HepG2 (cell line): ENCODE measurements around the gene RAB3B. TPM values are rescaled to one million over a fixed set of nuclear protein-coding genes. Genes with fewer than 3 reads are reported as not detected.
A peak's percentile ranks its signal among the peaks of the same experiment; 100 is the strongest.

Source experiments
- GLMP ChIP-seq: sonication (generic); formaldehyde crosslinking; IDR thresholded peaks from 2 replicates; pipeline ENCODE4 v1.9.0; 2021; ENCODE audit warnings: missing genetic modification reagents, mild to moderate bottlenecking, borderline replicate concordance
- HNRNPLL ChIP-seq: fragments of 200-400 bp; formaldehyde crosslinking; IDR thresholded peaks from 2 replicates; pipeline ENCODE4 v1.6.1; 2017; ENCODE audit warnings: mild to moderate bottlenecking, low read depth, low read length; ENCODE audit not compliant: poor library complexity, severe bottlenecking
- IKZF5 ChIP-seq: IDR thresholded peaks from 2 replicates; pipeline ENCODE4 v1.6.1; 2018; ENCODE audit warnings: missing genetic modification reagents, mild to moderate bottlenecking, missing compliant biosample characterization
- KDM4B ChIP-seq: sonication (generic); formaldehyde crosslinking; IDR thresholded peaks from 2 replicates; pipeline ENCODE4 v1.4.0; 2020; ENCODE audit warnings: missing genetic modification reagents
- KMT2B ChIP-seq: IDR thresholded peaks from 2 replicates; pipeline ENCODE4 v1.6.1; 2016; ENCODE audit warnings: missing genetic modification reagents, missing compliant biosample characterization
- MXD3 ChIP-seq: IDR thresholded peaks from 2 replicates; pipeline ENCODE4 v1.6.1; 2016; ENCODE audit warnings: mild to moderate bottlenecking, missing biosample characterization, missing genetic modification reagents
- RERE ChIP-seq: IDR thresholded peaks from 2 replicates; pipeline ENCODE4 v1.6.1; 2016; ENCODE audit warnings: low read depth, missing genetic modification reagents, missing compliant biosample characterization
- SAFB2 ChIP-seq: sonication (generic); formaldehyde crosslinking; IDR thresholded peaks from 2 replicates; pipeline ENCODE4 v1.5.1; 2020; ENCODE audit warnings: missing genetic modification reagents, low read depth, mild to moderate bottlenecking, borderline replicate concordance
- ZBTB1 ChIP-seq: sonication (generic); formaldehyde crosslinking; IDR thresholded peaks from 2 replicates; pipeline ENCODE4 v1.4.0; 2020; ENCODE audit warnings: missing genetic modification reagents, borderline replicate concordance
- ZBTB7B ChIP-seq: sonication (generic); formaldehyde crosslinking; IDR thresholded peaks from 2 replicates; pipeline ENCODE4 v1.4.0; 2020; ENCODE audit warnings: missing genetic modification reagents
- ZFP37 ChIP-seq: sonication (generic); formaldehyde crosslinking; IDR thresholded peaks from 2 replicates; pipeline ENCODE4 v1.4.0; 2020; ENCODE audit warnings: missing genetic modification reagents, borderline replicate concordance
- ZNF138 ChIP-seq: sonication (generic); formaldehyde crosslinking; IDR thresholded peaks from 2 replicates; pipeline ENCODE4 v1.5.0; 2020; ENCODE audit warnings: mild to moderate bottlenecking, low read depth, missing genetic modification reagents
- ZNF18 ChIP-seq: sonication (generic); formaldehyde crosslinking; IDR thresholded peaks from 2 replicates; pipeline ENCODE4 v1.8.0; 2022; ENCODE audit warnings: mild to moderate bottlenecking, missing genetic modification reagents; ENCODE audit not compliant: insufficient replicate concordance
- ZNF251 ChIP-seq: sonication (generic); formaldehyde crosslinking; IDR thresholded peaks from 2 replicates; pipeline ENCODE4 v1.9.0; 2021; ENCODE audit warnings: mild to moderate bottlenecking, missing genetic modification reagents
- ZNF546 ChIP-seq: sonication (generic); formaldehyde crosslinking; conservative IDR thresholded peaks from 2 replicates; pipeline ENCODE4 v1.8.1; 2023; ENCODE audit warnings: mild to moderate bottlenecking, missing genetic modification reagents
- ZNF605 ChIP-seq: sonication (generic); formaldehyde crosslinking; IDR thresholded peaks from 2 replicates; pipeline ENCODE4 v1.8.0; 2022; ENCODE audit warnings: mild to moderate bottlenecking, missing genetic modification reagents
- ZNF619 ChIP-seq: sonication (generic); formaldehyde crosslinking; IDR thresholded peaks from 2 replicates; pipeline ENCODE4 v1.4.0; 2020; ENCODE audit warnings: mild to moderate bottlenecking, missing genetic modification reagents
- ZNF784 ChIP-seq: sonication (generic); formaldehyde crosslinking; IDR thresholded peaks from 2 replicates; pipeline ENCODE4 v1.5.1; 2020; ENCODE audit warnings: missing genetic modification reagents, mild to moderate bottlenecking, borderline replicate concordance
- polyA plus RNA-seq, 8 experiments: library from polyadenylated mRNA; depleted of rRNA in 3 of 8; stranded (reverse) in 7 of 8; unstranded in 1 of 8; fragments of >200 nt; fragmentation: Illumina TruSeq in 4 of 8; extraction: Trizol in 4 of 8; gene quantifications; 2 replicates each; pipeline versions ENCODE4 v1.2.1 to v1.2.3, GENCODE V29; 2011 to 2016; ENCODE audit warnings: low read depth in 4 of 8, missing spikeins in 1 of 8, mixed read lengths in 1 of 8; ENCODE audit not compliant: insufficient read depth in 1 of 8
- total RNA-seq, 5 experiments: library from RNA; depleted of rRNA; stranded (reverse); fragments of >200 nt; fragmentation: Illumina TruSeq; extraction: Trizol; gene quantifications; 2 replicates each; pipeline ENCODE4 v1.2.3, GENCODE V29; 2016; ENCODE audit warnings: low read depth in 1 of 5

Gene RAB3B
- total and polyA plus RNA-seq, 2 of the 13 experiments (the other 11 are each of a cell fraction or from before 2014, with no cell fraction given): 1.0 to 1.2 TPM

- TF ChIP-seq RERE (peak; percentile 41; the same call in 1 of the 2 replicates), HNRNPLL (peak; percentile 90), ZNF784 (no peak), KDM4B (CRISPR knock-in tag) (peak; percentile 37; the same call in 1 of the 2 replicates), SAFB2 (peak; percentile 20; the same call in 1 of the 2 replicates), ZBTB7B (CRISPR knock-in tag) (0 out of 2 replicates have a peak, but pooled peaks have one; percentile 40), MXD3 (CRISPR knock-in tag) (peak; percentile 73; the same call in 1 of the 2 replicates), ZNF619 (CRISPR knock-in tag) (no peak), ZNF138 (CRISPR knock-in tag) (peak; percentile 77; the same call in 1 of the 2 replicates), ZNF251 (CRISPR knock-in tag) (no peak), ZNF546 (CRISPR knock-in tag) (no peak; the same call in 1 of the 2 replicates), ZFP37 (CRISPR knock-in tag) (no peak; the same call in 1 of the 2 replicates), KMT2B (CRISPR knock-in tag) (peak; percentile 94), ZNF605 (CRISPR knock-in tag) (no peak), ZBTB1 (CRISPR knock-in tag) (no peak), ZNF18 (CRISPR knock-in tag) (peak; percentile 86), GLMP (CRISPR knock-in tag) (no peak), IKZF5 (CRISPR knock-in tag) (peak; percentile 47)
Measured at GRCh38 chr1:51878616-51879336, 111.7 kb downstream of the RAB3B start, which contains the start of gene NRDC (continued).
